Neuron (in vitro differentiated cells): ENCODE data around the gene FGF5.

Experiments used
- H2AFZ ChIP-seq: one replicate; pipeline ENCODE4 v1.6.1; 2013; ENCODE audit warnings: low read depth, mild to moderate bottlenecking, inconsistent platforms, low read length, moderate library complexity
- H3K27me3 ChIP-seq: one replicate; pipeline ENCODE4 v1.6.1; 2013; ENCODE audit warnings: low read length; ENCODE audit not compliant: insufficient read depth
- H3K36me3 ChIP-seq: one replicate; pipeline ENCODE4 v1.6.1; 2013; ENCODE audit warnings: low read length; ENCODE audit not compliant: insufficient read depth
- H3K4me1 ChIP-seq: one replicate; pipeline ENCODE4 v1.6.1; 2013; ENCODE audit warnings: low read length; ENCODE audit not compliant: insufficient read depth
- H3K4me3 ChIP-seq: 2 replicates; pipeline ENCODE4 v1.5.1; 2013; ENCODE audit warnings: mild to moderate bottlenecking, low read length, moderate library complexity
- H3K9me3 ChIP-seq: one replicate; pipeline ENCODE4 v1.6.1; 2013; ENCODE audit warnings: low read length

FGF5 gene

DNA sequence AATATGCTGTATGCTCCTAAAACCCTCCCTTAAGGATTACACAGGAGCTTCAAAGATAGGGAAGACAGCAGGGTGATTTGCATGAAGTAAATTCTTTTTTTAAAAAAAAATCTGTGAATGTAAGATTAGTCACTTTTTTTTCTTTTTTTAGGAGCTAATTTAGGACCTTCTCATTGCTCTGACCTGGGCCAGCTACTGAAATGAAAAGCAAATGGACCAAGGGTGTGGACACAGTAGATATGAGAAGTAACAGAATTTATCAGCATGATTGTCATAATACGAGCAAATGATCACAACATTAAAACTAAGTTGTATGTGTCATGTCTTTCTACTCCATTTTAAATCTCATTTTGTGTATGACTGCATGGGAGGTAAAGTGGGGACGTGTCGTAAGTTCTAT is 6.6 kb upstream of the FGF5 start:
- Histone ChIP-seq H3K4me3 (no peak overlapping the region), H3K27me3 (peaks cover 49% of the 10 kb centered on the region), H3K9me3 (no peaks in the 10 kb centered on the region), H3K4me1 (no peaks in the 10 kb centered on the region), H2AFZ (no peak overlapping the region), H3K36me3 (no peaks in the 10 kb centered on the region)

DNA sequence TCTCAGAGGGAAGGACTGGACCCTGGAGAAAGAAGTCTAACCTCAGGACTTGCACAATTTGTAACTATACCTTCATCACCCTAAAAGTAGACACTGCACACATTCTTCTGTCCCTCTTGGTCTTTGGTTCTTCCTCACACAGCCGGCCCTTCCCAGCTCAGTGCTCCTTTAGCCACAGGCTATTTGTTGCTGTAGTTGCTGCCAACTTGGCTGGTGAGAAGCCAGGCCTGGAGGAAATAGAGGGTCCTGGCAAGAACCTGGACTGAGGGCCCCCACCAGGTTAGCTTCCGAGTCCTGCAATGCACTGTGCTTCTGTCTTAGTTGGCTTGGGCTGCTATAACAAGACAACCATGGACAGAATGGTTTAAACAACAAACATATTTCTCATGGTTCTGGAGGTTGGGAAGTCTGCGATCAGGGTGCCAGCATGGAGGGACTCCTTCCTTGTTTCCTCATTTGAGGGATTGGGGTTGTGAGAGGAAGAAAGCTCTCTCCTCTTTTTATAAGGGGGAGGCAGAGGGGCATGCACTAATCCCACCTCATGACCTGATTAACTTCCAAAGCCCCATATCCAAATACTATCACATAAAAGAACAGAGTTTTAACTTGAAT is 4.4 kb upstream of the FGF5 start:
- no peak overlapping the region for H3K4me3 ChIP-seq
- peaks cover 11% of the 10 kb centered on the region for H3K4me1 ChIP-seq
- H3K27me3 ChIP-seq = peaks cover 68% of the 10 kb centered on the region
- no peak overlapping the region for H2AFZ ChIP-seq
- no peaks in the 10 kb centered on the region for H3K9me3 ChIP-seq
- H3K36me3 ChIP-seq = no peaks in the 10 kb centered on the region

DNA sequence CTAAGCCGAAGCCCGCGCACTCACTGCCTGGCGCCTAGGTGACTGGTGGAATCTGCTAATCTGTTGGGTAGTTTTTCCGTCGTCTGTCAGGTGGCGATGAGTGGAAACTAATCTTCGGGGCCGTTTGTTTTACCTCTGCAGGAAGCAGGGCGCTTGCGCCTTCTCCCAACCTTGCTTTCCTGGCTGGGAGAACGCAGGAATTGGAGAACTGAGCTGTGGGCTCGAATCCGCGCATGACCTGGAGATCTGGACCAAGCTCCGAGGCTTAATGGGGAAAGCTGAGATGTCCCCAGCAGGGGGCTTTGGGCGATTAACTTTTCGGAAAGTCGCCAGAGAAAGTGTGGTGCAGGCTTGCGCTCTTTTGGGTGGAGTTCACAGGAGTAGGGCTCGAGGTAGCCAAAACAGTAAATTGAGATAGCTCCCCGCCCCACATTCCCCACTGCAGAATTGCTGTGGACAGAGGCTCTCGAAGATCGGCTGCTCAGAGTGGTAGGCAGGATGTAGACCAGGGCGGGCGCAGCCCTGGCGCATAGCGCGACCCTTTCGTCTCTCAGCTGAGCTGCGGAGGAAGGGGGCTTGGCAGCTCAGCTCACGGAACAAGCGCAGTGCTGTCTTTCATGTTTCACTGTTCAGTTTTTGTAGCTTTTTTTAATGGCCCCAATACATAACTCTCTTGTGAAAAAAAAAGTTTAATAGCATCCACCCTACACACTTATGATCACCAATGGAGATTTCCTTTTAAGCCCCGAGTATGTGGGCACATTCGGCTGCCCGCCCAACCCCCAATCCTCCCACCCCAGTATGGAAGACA is 2.7 kb upstream of the FGF5 start:
- Histone ChIP-seq H3K9me3 (peaks cover 2% of the 10 kb centered on the region), H3K36me3 (no peaks in the 10 kb centered on the region), H3K4me3 (no peak overlapping the region)

DNA sequence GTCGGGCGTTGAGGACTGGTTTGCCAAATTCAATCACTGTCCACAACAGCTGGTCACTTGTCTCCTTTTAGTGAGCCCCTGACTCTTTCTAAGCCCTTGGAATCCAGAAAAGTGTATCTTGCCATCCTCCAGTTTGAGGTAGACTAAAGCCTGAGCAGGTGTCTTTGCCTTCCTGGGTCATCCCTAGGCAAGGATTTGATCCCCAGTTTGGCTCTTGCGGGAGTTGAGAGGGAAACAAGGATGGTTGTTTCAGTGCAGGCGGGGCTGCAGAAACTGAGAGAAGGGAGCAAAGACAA is 2.2 kb upstream of the FGF5 start:
- H3K4me3 ChIP-seq = no peak overlapping the region
- H2AFZ ChIP-seq = no peak overlapping the region
- peaks cover 82% of the 10 kb centered on the region for H3K27me3 ChIP-seq
- H3K36me3 ChIP-seq = no peaks in the 10 kb centered on the region
- H3K4me1 ChIP-seq = peaks cover 11% of the 10 kb centered on the region
- H3K9me3 ChIP-seq = peaks cover 4% of the 10 kb centered on the region

More for the DNA sequence above, 2.7 kb upstream of the FGF5 start:
- no peak overlapping the region for H2AFZ ChIP-seq
- H3K27me3 ChIP-seq = peaks cover 78% of the 10 kb centered on the region
- H3K4me1 ChIP-seq = peaks cover 11% of the 10 kb centered on the region

DNA sequence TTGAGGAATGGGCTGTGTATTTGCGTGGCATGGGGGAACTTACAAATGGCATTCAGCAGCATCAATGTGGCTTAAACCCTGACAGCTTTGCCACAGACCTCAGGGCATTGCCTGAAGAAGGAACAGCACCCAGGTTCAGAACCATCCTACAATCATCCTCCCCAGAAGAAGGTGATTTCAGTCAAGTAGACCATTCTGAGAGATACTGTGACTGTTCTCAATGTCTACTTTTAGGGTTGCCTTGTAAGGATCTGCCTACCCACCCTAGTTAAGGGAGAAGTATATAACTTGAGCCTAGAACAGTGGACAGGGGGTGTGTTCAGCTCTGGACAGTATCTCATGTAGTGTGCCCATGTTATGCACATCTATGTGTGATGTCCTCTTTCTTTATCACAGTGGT is 1.6 kb upstream of the FGF5 start:
- H3K27me3 ChIP-seq = peaks cover 83% of the 10 kb centered on the region
- peaks cover 11% of the 10 kb centered on the region for H3K4me1 ChIP-seq
- H2AFZ ChIP-seq = no peak overlapping the region
- H3K36me3 ChIP-seq = no peaks in the 10 kb centered on the region
- H3K9me3 ChIP-seq = peaks cover 4% of the 10 kb centered on the region
- H3K4me3 ChIP-seq = no peak overlapping the region

DNA sequence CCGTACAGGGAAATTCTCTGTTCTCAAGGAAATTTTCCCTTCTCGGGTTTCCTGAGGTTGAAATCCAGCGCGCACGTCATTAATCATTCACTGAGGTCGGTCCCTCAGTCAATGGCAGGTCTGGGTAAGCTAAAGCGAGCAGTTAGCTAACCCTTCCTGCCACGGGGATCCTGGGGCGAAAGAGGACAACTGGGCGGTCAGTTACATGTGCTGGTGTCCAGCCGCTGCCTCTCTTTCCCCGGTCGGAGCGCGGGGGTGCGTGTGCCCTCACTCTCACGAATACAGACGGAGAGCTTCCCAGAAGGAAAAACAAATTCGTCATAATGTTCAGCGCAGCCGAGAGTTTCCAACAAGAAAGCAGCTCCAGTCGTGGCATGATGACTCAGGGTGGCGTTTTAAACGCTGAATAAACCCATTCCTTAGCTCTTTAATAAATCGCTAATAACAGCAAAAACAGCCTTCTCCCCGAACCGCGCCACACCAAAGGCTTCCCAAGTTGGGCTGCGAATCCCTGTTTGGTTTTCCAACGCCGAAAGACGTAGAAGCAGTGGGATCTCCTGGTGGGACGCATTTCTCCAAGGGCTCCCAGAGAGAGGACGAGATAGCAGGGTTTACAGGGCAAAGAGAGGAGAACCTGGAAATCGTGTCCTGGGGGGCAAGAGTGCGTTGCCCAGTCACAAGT is 752 bp upstream of the FGF5 start:
- H2AFZ ChIP-seq = peak overlapping the region; percentile 78
- no peaks in the 10 kb centered on the region for H3K36me3 ChIP-seq
- peaks cover 11% of the 10 kb centered on the region for H3K4me1 ChIP-seq
- H3K9me3 ChIP-seq = peaks cover 4% of the 10 kb centered on the region
- H3K4me3 ChIP-seq = peak overlapping the region; percentile 36
- peaks cover 83% of the 10 kb centered on the region for H3K27me3 ChIP-seq

DNA sequence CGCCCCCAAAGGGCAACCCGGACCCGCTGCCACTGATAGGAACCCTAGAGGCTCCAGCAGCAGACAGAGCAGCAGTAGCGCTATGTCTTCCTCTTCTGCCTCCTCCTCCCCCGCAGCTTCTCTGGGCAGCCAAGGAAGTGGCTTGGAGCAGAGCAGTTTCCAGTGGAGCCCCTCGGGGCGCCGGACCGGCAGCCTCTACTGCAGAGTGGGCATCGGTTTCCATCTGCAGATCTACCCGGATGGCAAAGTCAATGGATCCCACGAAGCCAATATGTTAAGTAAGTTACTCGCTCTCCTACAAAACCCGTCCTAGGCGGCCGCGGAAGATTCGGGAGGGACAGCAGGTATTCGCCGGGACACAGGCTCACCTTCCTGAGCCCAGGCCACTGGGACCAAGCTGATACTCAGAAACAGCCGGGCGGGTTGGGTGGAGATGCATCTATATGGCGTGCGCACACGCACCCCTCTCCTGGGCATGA is 477 bp downstream of the FGF5 start:
- Histone ChIP-seq H3K36me3 (no peaks in the 10 kb centered on the region), H3K27me3 (peaks cover 79% of the 10 kb centered on the region), H3K4me3 (peak overlapping the region; percentile 36), H3K9me3 (peaks cover 4% of the 10 kb centered on the region), H3K4me1 (peaks cover 11% of the 10 kb centered on the region), H2AFZ (peak overlapping the region; percentile 78)

DNA sequence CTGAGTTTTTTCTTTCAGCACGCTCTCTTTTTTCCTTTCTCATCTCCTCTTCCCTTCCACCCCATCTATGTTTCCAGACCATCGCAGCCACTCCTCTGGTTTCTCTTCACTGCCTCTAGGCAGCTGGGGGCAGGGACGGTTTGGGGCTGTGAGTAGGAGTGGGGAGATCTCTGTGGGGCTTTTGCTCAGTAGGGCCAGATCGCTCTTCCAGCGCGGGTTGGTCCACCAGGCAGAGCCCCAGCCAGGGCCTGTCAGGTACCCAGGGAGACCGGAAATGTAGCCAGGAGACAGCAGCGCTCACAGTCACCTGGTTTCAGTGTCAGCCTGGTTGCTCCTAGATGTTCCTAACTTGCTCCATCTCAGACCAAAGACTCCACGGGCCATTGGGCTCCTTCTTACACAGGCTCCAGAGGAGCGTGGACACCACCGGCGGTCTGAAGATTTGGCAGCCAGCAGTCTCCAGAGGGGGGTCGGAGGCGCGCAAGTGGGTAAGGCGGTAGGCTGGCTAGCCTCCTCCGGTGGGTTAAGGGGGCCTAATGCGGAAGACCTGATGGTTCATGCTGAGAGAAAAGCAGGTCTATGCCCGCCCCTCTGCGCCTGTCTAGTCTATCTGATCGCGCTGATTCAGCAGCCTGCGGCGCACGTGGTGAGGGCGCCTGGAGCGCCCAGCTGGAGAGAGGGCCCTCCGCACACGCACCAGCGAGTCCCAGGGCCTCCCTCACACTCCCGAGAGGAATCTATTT is 1.8 kb downstream of the FGF5 start:
- no peak overlapping the region for H3K4me3 ChIP-seq
- peaks cover 66% of the 10 kb centered on the region for H3K27me3 ChIP-seq
- H3K36me3 ChIP-seq = no peaks in the 10 kb centered on the region
- no peak overlapping the region for H2AFZ ChIP-seq
- peaks cover 11% of the 10 kb centered on the region for H3K4me1 ChIP-seq
- peaks cover 4% of the 10 kb centered on the region for H3K9me3 ChIP-seq

DNA sequence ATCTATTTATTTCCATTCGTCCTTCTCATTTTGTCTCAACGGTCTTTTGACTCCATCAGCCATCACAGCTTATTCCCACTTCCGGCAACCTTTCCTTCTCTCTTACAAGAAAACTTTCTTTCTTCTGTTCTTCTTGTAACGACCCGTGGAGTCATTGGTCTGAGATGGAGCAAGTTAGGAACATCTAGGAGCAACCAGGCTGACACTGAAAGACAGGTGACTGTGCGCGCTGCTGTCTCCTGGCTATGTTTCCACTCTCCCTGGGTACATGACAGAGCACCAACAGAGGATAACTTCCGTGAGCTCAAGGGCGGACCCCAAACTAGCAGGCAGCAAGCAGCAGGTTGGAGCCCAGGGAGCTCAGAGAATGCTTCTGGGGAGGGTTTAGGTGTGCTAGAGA is 2.5 kb downstream of the FGF5 start:
- Histone ChIP-seq H3K4me1 (peaks cover 11% of the 10 kb centered on the region), H3K27me3 (peaks cover 59% of the 10 kb centered on the region), H2AFZ (no peak overlapping the region), H3K36me3 (no peaks in the 10 kb centered on the region), H3K4me3 (no peak overlapping the region), H3K9me3 (peaks cover 4% of the 10 kb centered on the region)

DNA sequence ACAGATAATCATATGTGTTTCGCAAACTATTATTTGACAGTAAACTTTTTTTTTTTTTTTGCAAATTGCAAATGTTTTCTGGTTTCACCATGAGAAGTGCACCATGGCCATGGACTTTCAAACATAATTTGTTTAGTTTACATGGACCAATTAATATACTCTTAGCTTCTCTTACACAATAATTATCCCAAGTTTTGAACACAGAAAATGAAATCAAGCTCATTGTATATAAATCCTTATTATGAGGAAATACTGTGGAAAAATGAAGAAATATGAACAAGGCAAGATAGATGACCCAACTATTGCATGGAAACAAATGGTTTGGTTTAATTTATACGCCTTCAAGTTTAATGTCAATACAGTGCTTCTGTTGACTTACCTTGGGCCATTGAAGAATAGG is 3.9 kb downstream of the FGF5 start:
- Histone ChIP-seq H3K4me3 (no peak overlapping the region), H3K9me3 (peaks cover 4% of the 10 kb centered on the region), H3K4me1 (peaks cover 11% of the 10 kb centered on the region), H2AFZ (no peak overlapping the region), H3K27me3 (peaks cover 46% of the 10 kb centered on the region), H3K36me3 (no peaks in the 10 kb centered on the region)

DNA sequence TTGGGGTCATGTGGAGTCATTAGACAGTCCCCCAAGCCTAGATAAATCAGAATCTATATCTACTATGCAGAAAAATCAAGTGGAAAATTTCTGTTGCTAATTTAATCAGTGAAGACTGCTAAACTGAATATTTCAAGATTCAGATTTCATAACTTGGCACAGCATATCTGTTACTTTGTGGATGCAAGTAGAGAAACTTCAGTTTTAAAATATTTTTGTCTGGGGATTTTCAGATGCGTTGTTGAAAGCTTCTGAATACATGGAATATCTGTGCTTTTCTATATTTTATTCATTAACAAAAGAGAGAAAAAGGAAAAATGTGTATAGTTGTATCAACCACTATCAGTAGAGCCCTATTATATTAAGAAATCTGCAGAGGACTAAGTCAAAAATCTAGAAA is 4.4 kb downstream of the FGF5 start:
- peaks cover 4% of the 10 kb centered on the region for H3K9me3 ChIP-seq
- no peaks in the 10 kb centered on the region for H3K36me3 ChIP-seq
- H2AFZ ChIP-seq = no peak overlapping the region
- H3K27me3 ChIP-seq = peaks cover 41% of the 10 kb centered on the region
- H3K4me1 ChIP-seq = peaks cover 9% of the 10 kb centered on the region
- H3K4me3 ChIP-seq = no peak overlapping the region

DNA sequence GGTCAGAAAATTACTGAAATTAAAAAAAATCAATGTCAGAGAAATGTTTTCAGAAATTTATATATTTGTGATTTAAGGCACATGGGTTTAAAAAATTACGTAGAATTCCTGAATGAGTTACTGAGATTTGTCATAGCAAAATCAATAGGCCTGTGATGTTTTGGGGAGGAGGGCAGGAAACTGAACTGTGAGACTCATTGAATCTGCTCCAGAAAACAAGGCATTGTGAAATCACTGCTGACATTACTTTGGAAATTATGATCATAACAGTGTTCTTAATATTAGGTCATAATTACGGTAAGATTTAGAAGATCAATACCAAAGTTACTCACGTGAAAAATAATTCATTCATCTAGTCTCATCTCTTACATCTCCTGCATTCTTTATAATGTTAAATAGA is 5.3 kb downstream of the FGF5 start:
- Histone ChIP-seq H3K36me3 (no peaks in the 10 kb centered on the region), H3K9me3 (peaks cover 4% of the 10 kb centered on the region), H3K27me3 (peaks cover 31% of the 10 kb centered on the region), H2AFZ (no peak overlapping the region), H3K4me3 (no peak overlapping the region), H3K4me1 (peaks cover 2% of the 10 kb centered on the region)

DNA sequence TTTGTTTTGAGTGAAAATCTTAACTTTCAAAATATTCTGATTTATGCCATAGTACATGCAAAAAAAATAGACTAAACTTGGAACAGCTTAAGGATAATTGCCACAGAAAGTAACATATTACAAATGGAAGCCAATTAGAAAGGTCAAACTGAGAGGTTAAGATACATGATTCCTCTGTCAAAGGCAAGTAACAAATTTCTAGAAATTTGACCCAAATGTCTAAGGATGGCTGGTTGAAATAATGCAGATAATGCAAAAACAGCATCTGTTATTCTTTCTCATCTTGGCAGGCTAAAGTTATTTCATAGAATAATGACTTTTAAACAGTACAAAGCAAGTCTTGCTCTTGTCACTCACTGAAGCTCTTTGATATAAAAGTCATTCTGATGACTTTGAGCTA is 10.5 kb downstream of the FGF5 start:
- H3K36me3 ChIP-seq = no peaks in the 10 kb centered on the region
- H3K4me1 ChIP-seq = no peaks in the 10 kb centered on the region
- H3K27me3 ChIP-seq = peaks cover 3% of the 10 kb centered on the region

More for the DNA sequence above, 10.5 kb downstream of the FGF5 start:
- no peak overlapping the region for H3K4me3 ChIP-seq
- H2AFZ ChIP-seq = no peak overlapping the region
- no peaks in the 10 kb centered on the region for H3K9me3 ChIP-seq
